Urinary bladder (tissue), 4 donors: ENCODE data around the gene SRP9. TPM values are rescaled to one million over a fixed set of nuclear protein-coding genes. Genes with fewer than 3 reads are reported as not detected.
"Not testable (repeated sequence)": the region's sequence is repeated elsewhere in the genome, so short reads cannot be mapped to it uniquely, and the experiment has no call there.

Source experiments
- DNase-seq: peaks from one replicate; pipeline ENCODE4 v3.0.0-alpha.2; 2015; ENCODE audit errors: extremely low spot score
- H3K27ac ChIP-seq: one replicate; pipeline ENCODE4 v1.5.1; 2013; ENCODE audit warnings: low read depth, mild to moderate bottlenecking, moderate library complexity
- H3K36me3 ChIP-seq: one replicate; pipeline ENCODE4 v1.6.1; 2013; ENCODE audit warnings: mild to moderate bottlenecking, moderate library complexity; ENCODE audit not compliant: insufficient read depth
- H3K4me1 ChIP-seq: one replicate; pipeline ENCODE4 v1.6.1; 2013; ENCODE audit warnings: mild to moderate bottlenecking, moderate library complexity; ENCODE audit not compliant: insufficient read depth
- H3K4me3 ChIP-seq: one replicate; pipeline ENCODE4 v1.5.1; 2013; ENCODE audit warnings: low read depth, low read length
- WGBS: extraction: QIAGEN DNeasy Blood & Tissue Kit; methylation state at CpG from one replicate; pipeline ENCODE4 v1.1.7; 2013; 5-methylcytosine and 5-hydroxymethylcytosine counted together
- polyA plus RNA-seq: library from polyadenylated mRNA; stranded (reverse); fragments of 200-250 nt; gene quantifications from one replicate; pipeline ENCODE4 v1.2.3, GENCODE V29; 2013
- total RNA-seq: library from RNA; depleted of rRNA; stranded (reverse); fragments of >200 nt; gene quantifications from one replicate; pipeline ENCODE4 v1.2.3, GENCODE V29; 2014
- donor health status: healthy with polysubstance abuse.
- donor health status: healthy.

The SRP9 gene
- total and polyA plus RNA-seq, 2 donors: 236 to 389 TPM

DNA sequence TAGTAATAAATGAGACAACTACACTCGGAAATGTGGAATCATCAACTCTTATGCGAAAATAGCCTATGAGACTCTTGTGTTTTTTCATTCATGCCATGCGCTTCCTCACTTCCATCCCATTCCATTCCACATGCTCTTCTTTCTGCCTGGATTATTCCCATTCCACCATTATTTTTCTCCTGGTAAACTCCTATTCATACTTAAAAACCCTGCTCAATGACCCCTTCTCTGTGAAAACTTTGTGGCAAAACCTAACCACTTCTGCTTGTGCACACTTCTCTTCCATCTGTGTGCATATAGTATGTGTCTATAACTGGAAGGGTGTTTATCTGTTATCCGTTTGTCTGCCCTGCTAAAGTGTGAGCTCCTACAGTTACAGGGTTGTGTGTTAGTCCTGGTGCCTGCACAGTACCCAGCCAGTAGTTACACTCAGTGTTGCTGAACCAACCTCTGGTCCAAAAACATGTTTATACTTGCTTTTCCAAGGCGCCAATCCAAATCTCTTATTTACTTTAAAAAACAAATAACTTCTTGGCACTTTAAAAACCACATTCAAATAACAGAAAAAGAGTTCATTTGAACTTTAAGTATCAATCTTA is 43.0 kb downstream of the SRP9 start:
- Histone ChIP-seq H3K36me3 (no peaks in the 10 kb centered on the region), H3K27ac (no peak overlapping the region), H3K4me3 (no peak overlapping the region), H3K4me1 (peaks cover 3% of the 10 kb centered on the region)
- no peak for DNase-seq
- WGBS: 72% methylated on average over 5 of the region's 5 CpGs

DNA sequence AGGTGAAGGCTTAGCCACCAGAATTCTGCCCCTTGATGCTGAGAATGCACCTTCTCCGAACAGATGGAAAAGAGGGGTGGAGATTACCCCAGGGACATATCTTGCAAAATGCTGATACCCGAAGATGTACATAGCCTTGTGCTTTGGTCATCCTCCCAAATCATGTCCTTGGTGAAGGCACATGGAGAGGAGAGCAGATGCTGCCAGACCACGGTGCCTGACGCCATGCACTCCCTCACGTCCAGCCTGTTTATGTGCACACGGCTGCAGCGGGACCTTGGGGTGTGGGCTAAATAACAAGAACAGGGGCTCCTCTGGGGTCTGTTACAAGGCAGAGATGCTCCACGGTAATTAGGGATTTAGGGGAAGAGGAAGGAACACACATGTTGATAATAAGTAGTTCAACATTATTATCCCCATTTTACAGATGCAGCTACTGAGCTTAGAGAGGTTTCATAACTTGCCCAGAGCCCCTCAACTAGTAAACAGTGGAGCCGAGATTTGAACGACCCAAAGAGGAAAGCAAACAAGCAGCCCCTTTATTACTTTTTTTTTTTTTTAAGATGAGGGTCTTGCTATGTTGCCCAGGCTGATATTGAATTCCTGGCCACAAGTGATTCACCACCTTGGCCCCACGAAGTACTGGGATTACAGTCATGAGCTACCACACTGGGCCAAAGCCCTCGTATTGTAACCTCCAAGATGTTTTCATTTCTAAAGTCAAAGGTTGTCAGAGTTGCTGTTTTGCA is 45.2 kb downstream of the SRP9 start:
- H3K4me1 ChIP-seq: no peaks in the 10 kb centered on the region
- H3K4me3 ChIP-seq: no peak overlapping the region
- no peak for DNase-seq
- H3K27ac ChIP-seq: no peak overlapping the region
- 83% methylated on average over 12 of the region's 12 CpGs for WGBS
- H3K36me3 ChIP-seq: no peaks in the 10 kb centered on the region

DNA sequence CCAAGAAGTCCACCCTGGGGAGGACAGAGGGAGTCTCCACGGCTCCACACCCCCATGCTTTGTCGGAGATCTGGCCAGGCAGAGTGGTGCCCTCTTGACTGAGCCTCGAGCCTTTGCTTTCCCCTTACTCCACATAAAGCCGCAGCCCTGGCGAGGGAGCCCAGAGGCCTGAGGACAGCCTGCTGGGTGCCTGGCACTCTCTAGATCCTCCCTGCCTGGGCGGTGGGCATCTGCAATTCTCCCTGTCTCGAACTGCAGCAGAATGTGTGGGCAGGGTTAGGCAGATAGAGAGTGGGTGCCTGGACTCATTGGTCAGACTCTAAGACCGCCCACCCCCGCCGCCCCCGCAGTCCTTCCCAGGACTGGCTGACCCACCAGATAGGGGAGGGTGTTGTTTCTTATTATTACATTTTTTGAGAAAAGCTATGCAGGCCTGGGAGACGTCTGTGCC is 46.2 kb downstream of the SRP9 start:
- Histone ChIP-seq H3K27ac (no peak overlapping the region), H3K36me3 (no peaks in the 10 kb centered on the region), H3K4me1 (no peaks in the 10 kb centered on the region), H3K4me3 (no peak overlapping the region)
- WGBS: 83% methylated on average over 12 of the region's 12 CpGs
- no peak for DNase-seq

DNA sequence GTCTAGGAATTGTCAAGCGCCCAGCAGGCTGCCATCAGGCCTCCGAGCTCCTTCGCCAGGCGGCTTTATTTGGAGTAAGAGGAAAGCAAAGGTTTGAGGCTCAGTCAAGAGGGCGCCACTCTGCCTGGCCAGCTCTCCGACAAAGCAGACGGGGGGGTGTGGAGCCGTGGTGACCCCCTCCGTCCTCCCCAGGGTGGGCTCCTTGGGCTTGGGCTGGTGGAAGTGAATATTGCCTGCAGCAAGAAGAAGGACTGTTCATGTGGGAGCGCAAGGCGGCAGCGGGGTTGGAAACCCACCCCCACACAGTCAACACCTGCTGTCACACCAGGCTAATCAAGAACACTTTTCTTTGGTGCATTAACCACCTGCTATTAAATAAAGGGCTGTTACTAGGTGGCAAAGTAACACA is 46.9 kb downstream of the SRP9 start:
- 86% methylated on average over 12 of the region's 12 CpGs for WGBS
- Histone ChIP-seq H3K4me3 (no peak overlapping the region), H3K4me1 (no peaks in the 10 kb centered on the region), H3K36me3 (no peaks in the 10 kb centered on the region), H3K27ac (no peak overlapping the region)
- DNase-seq: no peak

DNA sequence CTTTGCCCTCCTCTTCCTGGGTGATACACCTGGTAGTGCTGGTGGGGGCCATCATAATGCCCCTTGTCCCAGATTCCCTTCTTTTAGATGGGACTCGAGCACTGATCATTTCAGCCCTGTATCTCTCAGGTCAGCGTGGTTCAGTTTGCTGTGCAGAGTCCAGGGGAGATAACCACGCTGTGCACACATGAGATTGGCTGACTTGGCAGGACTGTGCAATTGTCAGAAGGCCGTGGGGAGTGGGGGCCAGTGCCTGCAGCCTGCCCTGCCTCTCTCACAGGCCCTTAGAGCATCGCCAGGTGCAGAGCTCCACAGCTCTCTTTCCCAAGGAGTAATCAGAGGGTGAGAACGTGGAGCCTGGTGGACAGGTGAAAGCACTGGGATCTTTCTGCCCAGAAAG is 47.5 kb downstream of the SRP9 start:
- Histone ChIP-seq H3K4me3 (no peak overlapping the region), H3K36me3 (no peaks in the 10 kb centered on the region), H3K4me1 (no peaks in the 10 kb centered on the region), H3K27ac (no peak overlapping the region)
- DNase-seq: no peak
- 80% methylated on average over 6 of the region's 6 CpGs for WGBS

DNA sequence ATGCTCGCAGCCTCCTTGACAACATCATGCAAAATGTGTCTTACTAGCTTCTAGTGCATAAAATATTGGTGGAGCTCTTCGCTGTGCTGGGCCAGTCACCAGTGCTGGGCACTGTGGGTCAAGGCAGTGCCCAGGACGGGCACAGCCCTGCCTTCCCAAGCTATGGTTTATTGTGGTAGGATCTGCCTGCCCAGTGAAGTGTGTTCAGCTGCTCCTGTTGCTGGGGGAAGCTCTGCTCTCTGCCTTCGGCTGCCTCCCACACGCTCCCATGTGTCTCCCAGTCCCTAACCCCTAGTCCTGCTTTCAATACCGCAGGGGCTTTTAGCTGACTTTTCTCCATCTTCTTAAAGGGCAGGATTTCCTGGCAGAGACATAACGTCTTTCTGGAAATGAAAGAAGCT is 48.0 kb downstream of the SRP9 start:
- Histone ChIP-seq H3K27ac (no peak overlapping the region), H3K4me1 (no peaks in the 10 kb centered on the region), H3K4me3 (no peak overlapping the region), H3K36me3 (no peaks in the 10 kb centered on the region)
- DNase-seq: no peak
- 66% methylated on average over 7 of the region's 7 CpGs for WGBS

DNA sequence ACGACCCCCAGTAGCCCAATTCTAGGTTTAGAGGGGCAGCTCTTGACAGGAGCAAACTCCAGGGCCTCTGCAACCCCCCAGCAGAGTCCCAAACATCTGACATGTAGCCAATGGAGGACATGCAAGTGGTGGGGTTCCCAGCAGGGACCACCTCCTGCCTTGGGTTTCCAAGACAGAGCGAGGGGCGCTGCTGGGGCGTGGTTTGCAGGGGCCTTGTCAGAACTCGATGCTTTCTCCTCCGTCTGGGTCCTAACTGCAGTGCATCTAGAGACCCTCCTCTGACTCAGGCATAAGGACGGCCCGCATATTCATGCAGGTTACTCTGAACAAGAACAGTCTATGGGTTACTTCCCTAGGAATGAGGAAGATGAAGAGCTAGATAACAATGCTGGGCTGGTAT is 49.5 kb downstream of the SRP9 start:
- no peaks in the 10 kb centered on the region for H3K4me1 ChIP-seq
- WGBS: 73% methylated on average over 8 of the region's 8 CpGs
- no peak for DNase-seq
- no peak overlapping the region for H3K4me3 ChIP-seq
- no peak overlapping the region for H3K27ac ChIP-seq
- no peaks in the 10 kb centered on the region for H3K36me3 ChIP-seq

DNA sequence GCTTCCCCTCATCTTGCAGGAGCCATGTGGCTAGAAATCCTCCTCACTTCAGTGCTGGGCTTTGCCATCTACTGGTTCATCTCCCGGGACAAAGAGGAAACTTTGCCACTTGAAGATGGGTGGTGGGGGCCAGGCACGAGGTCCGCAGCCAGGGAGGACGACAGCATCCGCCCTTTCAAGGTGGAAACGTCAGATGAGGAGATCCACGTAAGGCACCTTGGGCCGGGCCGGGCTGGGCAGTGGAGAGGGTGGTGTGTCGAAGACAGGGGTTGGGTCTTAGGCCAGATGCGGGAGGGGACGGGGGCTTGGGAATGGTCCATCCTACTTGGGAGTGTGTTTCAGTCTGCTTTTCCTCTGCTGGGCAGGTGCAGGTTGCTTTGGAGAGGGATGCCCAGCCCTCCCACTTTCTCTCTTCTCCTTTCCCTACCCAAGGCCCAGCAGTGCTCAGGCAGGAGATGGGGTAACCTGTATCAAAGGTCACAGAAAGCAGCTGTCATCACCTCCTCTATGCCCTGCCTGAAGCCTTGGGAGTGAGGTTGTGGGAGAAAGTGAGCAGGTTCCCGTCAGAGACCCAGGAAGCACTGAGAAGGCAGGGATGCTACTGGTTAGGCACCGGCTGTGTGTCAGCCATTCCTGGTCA is 51.2 kb downstream of the SRP9 start:
- no peaks in the 10 kb centered on the region for H3K36me3 ChIP-seq
- 91% methylated on average over 14 of the region's 14 CpGs for WGBS
- H3K4me1 ChIP-seq: no peaks in the 10 kb centered on the region
- DNase-seq: no peak
- no peak overlapping the region for H3K4me3 ChIP-seq
- no peak overlapping the region for H3K27ac ChIP-seq

DNA sequence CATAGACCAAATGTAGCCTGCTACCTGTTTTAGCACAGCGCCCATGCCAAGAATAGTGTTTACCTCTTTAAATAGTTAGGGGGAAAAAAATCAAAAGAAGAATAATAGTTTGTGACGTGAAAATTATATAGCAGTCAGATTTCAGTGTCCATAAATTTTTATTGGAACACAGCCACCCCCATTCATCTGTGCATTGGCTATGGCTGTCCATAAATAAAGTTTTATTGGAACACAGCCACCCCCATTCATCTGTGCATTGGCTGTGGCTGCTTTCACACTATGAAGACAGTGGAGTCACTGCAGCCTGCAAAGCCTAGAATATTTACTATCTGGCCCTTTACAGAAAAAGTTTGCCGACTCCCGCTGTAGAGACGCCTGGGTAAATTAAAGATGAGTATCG is 53.2 kb downstream of the SRP9 start:
- Histone ChIP-seq H3K4me1 (no peaks in the 10 kb centered on the region), H3K36me3 (no peaks in the 10 kb centered on the region), H3K4me3 (no peak overlapping the region), H3K27ac (no peak overlapping the region)
- WGBS: 88% methylated on average over 6 of the region's 6 CpGs
- no peak for DNase-seq

DNA sequence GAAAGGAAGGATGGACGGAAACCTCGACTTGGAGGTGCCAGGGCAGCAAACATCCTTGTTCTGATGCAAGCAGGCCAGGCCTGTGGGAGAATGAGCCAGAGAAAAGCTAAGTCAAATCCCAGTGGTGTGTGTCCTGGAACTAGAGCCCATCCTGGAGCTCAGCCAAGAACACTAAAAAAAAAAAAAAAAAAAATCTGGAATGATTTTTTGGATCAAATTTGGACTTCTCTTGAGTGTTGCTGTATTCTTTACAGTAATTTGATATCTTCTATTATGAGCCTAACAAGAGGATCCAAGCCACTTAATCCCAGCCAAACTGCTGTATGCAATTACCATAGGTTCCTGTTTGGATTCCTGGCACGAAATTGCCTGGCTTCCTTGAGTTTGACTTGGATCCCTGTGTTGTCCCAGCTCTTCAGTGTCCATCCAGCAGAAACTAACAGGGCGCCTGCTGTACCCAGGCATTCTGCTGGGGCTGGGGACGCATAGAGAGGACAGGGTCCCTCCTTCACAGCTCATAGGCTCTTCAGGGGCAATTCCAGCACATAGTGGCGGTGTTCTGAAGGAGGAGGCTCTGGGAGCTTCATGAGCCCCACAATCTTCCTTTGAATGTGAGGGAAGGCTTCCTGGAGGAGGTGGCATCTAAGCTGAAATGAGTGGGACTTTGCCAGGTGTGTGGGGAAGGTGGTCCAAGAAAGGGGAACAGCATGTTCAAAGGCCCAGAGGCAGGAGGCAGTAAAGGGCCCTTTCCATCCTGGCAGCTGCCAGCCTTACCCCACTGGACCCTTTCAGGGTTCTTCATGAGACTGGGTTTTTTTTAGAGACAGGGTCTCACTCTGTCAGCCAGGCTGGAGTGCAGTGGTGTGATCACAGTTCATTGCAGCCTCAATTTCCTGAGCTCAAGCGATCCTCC is 57.0 kb downstream of the SRP9 start:
- H3K4me1 ChIP-seq: no peaks in the 10 kb centered on the region
- no peak overlapping the region for H3K27ac ChIP-seq
- WGBS: 49% methylated on average over 7 of the region's 7 CpGs
- peak; percentile 72 for DNase-seq
- H3K36me3 ChIP-seq: peaks cover 3% of the 10 kb centered on the region
- H3K4me3 ChIP-seq: no peak overlapping the region

DNA sequence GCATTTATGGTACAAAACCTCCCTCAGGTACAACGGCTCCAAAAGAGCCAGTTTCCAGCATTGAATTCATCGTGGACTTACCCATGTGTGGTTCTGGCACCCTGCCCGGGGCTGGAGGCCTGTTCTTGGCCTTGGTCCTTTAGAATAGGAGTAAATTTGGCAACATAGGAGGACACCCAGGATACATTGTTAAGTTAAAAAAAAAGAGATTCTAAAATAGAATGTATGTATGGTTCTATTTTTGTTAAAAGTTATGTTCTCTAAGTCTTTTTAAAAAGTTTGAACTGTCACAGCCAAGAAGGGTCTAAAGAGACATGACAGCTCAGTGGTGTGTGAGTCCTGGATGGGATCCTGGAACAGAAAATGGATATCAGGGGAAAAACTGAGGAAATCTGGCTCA is 58.2 kb downstream of the SRP9 start:
- Histone ChIP-seq H3K4me1 (no peaks in the 10 kb centered on the region), H3K36me3 (peaks cover 3% of the 10 kb centered on the region), H3K27ac (no peak overlapping the region), H3K4me3 (no peak overlapping the region)
- DNase-seq: no peak
- 27% methylated on average over 3 of the region's 3 CpGs for WGBS

DNA sequence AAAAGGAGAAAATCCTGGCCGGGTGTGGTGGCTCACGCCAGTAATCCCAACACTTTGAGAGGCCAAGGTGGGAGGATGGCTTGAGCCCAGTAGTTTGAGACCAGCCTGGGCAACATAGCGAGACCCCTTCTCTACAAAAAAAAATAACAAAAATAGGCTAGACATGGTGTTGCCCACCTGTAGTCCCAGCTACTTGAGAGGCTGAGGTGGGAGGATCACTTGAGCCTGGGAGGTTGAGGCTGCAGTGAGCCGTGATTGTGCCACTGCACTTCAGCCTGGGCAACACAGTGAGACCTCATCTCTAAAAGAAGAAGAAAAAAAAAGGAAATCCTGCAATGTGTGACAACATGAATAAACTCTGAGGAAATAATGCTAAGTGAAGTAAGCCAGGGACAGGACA is 58.7 kb downstream of the SRP9 start:
- H3K4me1 ChIP-seq, H3K27ac ChIP-seq, H3K36me3 ChIP-seq, DNase-seq, H3K4me3 ChIP-seq: not testable (repeated sequence)
- WGBS: 78% methylated on average over 4 of the region's 4 CpGs

DNA sequence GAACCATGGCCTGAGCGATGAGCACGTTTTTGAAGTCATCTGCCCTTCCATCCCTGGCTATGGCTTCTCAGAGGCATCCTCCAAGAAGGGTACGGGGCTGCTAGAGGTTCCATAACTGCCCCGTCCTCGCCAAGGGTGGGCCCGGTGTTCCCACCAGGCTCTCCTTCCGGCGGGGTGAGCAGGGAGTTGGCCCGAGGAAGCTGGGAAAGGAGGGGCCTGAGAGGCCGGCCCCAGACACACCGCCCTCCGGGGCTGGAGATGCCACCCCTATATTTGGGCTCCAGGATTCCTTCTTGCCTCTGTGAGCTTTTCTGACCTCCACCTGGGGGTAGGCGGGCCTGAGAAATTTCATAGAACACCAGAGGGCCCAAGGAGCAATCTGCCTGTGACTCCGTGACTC is 61.2 kb downstream of the SRP9 start:
- no peak for DNase-seq
- WGBS: 90% methylated on average over 14 of the region's 14 CpGs
- Histone ChIP-seq H3K36me3 (peaks cover 3% of the 10 kb centered on the region), H3K4me1 (no peaks in the 10 kb centered on the region), H3K27ac (no peak overlapping the region), H3K4me3 (no peak overlapping the region)
